ENCODE measurements around the gene LCN9.

LCN9 gene

DNA sequence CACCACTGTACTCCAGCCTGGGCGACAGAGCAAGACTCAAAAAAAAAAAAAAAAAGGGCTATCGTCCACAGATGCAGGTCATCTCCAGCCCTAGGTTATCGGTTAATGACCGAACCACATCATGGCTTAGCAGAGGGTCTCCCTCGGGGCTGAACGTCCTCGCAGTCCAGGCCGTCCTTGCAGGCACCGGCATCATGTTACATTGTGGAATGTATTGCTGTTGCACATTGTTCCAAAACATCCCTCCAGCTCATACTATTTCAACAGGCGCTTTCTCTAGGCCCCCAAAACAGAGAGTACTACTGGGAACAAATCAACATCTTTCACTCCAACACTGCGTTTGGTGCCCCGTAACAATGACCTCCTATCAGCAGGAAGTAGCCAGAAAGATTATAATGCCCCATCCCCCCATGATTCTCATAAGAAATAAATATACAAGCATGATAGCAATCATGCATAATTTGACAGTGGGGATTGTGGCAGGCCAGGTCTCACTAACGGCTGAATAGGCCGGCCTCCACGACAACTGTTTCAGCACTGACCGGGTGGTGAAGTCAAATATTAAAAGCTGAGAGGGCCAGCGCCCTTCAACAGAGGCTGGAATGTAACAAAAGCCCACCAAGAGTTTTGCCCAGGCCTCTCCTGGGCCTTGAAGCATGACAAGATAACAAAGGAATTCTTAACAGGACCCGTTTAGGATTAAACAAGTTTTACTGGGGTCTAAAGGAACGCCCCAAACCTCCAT, 1.1 kb upstream of the LCN9 start:
- no peak overlapping the region for H3K4me3 ChIP-seq (ENCODE audit: low read depth, low read length)
- TF ChIP-seq, protein P1, sequence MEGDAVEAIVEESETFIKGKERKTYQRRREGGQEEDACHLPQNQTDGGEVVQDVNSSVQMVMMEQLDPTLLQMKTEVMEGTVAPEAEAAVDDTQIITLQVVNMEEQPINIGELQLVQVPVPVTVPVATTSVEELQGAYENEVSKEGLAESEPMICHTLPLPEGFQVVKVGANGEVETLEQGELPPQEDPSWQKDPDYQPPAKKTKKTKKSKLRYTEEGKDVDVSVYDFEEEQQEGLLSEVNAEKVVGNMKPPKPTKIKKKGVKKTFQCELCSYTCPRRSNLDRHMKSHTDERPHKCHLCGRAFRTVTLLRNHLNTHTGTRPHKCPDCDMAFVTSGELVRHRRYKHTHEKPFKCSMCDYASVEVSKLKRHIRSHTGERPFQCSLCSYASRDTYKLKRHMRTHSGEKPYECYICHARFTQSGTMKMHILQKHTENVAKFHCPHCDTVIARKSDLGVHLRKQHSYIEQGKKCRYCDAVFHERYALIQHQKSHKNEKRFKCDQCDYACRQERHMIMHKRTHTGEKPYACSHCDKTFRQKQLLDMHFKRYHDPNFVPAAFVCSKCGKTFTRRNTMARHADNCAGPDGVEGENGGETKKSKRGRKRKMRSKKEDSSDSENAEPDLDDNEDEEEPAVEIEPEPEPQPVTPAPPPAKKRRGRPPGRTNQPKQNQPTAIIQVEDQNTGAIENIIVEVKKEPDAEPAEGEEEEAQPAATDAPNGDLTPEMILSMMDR (IDR thresholded peaks at IDR 0.05; ENCODE audit: borderline replicate concordance, insufficient read depth, low read depth, low read length), result no peak

DNA sequence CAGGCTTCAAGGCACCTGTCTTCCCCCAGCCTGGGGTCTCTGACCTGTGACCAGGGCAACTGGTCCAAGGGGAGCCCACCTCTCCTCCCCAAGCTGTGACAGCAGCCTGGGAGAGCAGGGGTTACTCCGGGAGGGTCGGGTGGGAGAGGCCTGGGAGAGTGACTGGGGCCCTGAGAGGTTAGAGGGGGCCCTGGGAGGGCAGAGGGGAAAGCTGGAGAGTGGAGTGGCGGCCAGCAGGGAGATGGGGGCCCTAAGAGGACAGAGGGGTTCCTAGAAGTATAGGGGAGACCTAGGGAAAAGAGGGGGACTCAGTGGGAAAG, 302 bp downstream of the LCN9 start:
- TF ChIP-seq, protein P1 (IDR thresholded peaks at IDR 0.05; ENCODE audit: borderline replicate concordance, insufficient read depth, low read depth, low read length), result no peak
- no peak overlapping the region for H3K4me3 ChIP-seq (ENCODE audit: low read depth, low read length)

DNA sequence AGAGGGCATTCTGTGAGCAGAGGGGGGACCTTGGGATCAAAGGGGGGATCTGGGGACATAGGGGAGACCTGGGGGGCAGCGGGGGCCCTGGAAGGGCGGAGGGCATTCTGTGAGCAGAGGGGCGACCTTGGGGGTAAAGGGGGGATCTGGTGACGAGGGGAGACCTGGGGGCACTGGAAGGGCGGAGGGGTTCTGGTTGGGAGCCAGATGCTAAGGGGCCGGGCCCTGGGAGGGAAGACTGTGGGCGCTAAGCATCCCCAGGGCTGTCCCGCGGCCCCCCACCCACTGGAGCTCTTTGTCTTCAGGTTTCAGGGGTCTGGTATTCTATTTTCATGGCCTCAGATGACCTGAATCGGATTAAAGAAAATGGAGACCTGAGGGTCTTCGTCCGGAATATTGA, 748 bp downstream of the LCN9 start:
- H3K4me3 ChIP-seq (ENCODE audit: low read depth, low read length), result no peak overlapping the region
- TF ChIP-seq, protein P1 (IDR thresholded peaks at IDR 0.05; ENCODE audit: borderline replicate concordance, insufficient read depth, low read depth, low read length), result no peak

DNA sequence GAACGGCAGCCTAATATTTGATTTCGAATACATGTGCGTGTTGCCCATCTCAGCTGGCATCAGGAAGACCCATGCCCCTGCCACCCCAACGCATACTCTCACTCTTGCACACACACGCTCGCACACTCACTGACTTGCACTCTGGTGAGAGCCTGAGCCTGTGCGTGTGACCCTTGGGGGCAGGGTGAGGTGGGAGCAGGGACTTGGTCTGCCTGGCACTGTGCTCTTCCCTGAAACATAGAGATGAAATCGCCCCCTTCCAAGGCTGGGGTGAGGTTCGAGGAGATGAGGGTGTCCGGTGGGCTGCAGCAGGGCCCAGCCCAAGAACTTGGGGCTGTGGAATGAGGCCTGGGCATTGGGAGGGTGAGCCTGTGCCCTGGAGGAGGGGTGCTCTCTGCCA, 1.2 kb downstream of the LCN9 start:
- TF ChIP-seq, protein P1 (IDR thresholded peaks at IDR 0.05; ENCODE audit: borderline replicate concordance, insufficient read depth, low read depth, low read length), result no peak
- H3K4me3 ChIP-seq (ENCODE audit: low read depth, low read length), result no peak overlapping the region

DNA sequence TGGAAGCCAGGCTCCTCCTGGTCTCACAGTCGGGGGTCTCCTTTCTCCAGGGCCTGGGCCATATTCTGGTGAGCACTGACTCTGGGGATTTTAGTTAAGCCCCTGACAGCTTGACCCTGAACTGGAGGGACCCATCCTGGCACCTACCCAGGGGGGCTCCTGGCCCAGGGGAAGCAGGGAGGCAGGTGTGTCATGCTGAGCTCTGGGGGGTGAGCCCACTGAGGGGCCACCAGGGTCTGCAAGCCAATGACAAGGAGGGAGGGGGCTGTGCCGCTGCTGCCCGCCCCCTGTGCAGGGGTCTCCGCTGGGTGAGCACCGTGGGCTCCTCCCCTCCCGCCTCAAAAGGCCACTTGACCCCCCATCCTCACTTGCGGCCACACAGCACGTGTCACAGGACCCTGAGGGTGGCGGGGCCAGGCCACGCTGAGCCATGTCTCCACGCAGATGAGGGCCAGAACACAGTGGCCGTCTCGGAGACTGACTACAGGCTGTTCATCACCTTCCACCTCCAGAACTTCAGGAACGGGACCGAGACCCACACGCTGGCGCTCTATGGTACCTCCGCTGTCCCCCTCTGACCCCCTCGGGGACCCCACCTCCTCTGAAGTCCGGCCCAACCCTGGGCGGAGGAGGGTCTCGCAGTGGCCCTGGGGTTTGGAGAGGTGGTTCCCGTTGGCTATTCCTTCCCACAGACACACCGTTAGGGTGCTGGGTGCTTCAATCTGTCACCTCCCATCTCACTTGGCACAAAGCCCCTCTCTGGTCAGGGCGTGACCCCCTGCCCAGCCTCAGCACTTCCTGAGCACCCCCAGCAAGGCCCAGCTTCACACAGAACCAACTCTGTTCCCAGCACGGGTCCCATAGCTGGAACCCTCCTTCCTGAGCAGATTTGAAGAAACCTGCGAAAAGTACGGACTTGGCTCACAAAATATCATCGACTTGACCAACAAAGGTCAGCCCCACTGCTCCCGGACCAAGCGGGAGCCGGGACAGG, 2.0 kb downstream of the LCN9 start:
- TF ChIP-seq, protein P1 (IDR thresholded peaks at IDR 0.05; ENCODE audit: borderline replicate concordance, insufficient read depth, low read depth, low read length), result no peak
- no peak overlapping the region for H3K4me3 ChIP-seq (ENCODE audit: low read depth, low read length)

DNA sequence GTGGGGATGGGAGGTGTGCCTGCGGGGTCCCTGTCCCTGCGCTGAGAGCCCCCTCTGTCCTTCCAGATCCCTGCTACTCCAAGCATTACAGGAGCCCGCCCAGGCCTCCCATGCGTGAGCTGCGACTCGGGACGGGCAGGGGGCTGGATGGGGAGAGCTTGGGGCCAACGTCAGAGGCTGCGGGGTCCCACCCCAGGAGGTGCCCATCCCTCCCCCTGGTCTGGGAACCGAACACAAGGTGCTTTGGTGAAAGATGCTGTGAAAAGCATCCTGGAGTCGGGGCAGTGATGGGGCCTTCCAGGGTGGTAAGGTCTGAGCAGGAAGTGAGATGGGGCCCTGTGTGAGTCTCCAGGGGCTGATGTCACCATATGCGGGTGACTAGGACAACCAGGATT, 2.7 kb downstream of the LCN9 start:
- H3K4me3 ChIP-seq (ENCODE audit: low read depth, low read length), result no peak overlapping the region
- TF ChIP-seq, protein P1 (IDR thresholded peaks at IDR 0.05; ENCODE audit: borderline replicate concordance, insufficient read depth, low read depth, low read length), result no peak

All from GM12875 (cell line).